ENCODE results near the gene UACA. TPM values are rescaled to one million over a fixed set of nuclear protein-coding genes. Genes with fewer than 3 reads are reported as not detected.

Gene UACA
- total and polyA plus RNA-seq, 2 donors from 2014 or later: 49.6 to 92.7 TPM

DNA sequence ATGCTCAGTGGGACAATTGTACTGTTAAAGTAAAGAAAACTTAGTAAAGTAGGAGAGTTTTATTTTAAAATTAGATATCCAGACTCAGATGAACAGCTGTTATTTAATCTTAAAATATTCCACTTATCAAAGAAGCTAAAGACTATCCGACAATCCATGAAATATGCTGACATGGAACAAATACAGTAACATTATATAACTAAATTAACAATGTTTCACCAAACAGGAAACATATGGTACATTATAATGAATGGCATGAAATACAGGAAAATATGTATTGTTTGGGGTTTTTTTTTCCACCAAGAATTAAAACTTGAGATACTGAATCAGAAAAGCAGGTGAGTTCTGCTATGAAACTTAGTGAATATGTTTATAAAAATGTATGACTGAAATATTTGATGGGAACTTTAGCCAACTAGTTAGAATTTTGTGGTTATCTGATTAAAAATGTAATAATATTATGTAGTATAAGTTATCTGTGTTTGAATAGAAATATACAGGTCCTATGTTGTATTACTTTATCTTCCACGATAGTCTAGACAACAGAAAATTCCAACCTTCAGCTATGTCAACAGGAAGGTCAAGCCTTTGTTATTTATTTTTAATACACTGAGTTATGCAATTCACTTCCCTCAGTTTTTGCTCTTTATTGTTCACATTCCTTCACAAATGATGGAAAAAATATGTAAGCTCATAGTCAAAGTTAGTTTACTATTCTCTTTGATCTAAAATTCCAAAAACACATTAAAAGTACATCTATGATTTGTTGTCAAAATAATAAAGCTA, 72.7 kb downstream of the UACA start:
- Histone ChIP-seq H3K36me3 (ENCODE audit: control insufficient read depth in 2 of 3, insufficient read depth in 3 of 3, low read length in 3 of 3) (peaks cover 0 to 4% (median 4%) of the 10 kb centered on the region in 3 donors), H3K4me3 (ENCODE audit: low read length in 3 of 3) (peak overlapping the region in 2 of 3 donors; percentile 7 to 14), H3K27me3 (ENCODE audit: control insufficient read depth, insufficient read depth, low read length) (no peaks in the 10 kb centered on the region), H3K4me1 (ENCODE audit: control insufficient read depth in 2 of 3, insufficient read depth in 2 of 3, low read depth in 1 of 3, low read length in 3 of 3) (peaks cover 0 to 10% (median 0%) of the 10 kb centered on the region in 3 donors), H3K27ac (ENCODE audit: low read depth in 2 of 2, low read length in 2 of 2) (no peak overlapping the region), H3K9ac (ENCODE audit: low read length in 3 of 3) (peak overlapping the region in 1 of 3 donors; percentile 22), H3K9me3 (ENCODE audit: control insufficient read depth in 2 of 3, insufficient read depth in 1 of 3, low read length in 3 of 3) (no peaks in the 10 kb centered on the region)
- FAIRE-seq (peak; percentile 82), DNase-seq (no peak)
- intact Hi-C loops (cut with DNase I): no loop called here
- TF ChIP-seq, protein P1, sequence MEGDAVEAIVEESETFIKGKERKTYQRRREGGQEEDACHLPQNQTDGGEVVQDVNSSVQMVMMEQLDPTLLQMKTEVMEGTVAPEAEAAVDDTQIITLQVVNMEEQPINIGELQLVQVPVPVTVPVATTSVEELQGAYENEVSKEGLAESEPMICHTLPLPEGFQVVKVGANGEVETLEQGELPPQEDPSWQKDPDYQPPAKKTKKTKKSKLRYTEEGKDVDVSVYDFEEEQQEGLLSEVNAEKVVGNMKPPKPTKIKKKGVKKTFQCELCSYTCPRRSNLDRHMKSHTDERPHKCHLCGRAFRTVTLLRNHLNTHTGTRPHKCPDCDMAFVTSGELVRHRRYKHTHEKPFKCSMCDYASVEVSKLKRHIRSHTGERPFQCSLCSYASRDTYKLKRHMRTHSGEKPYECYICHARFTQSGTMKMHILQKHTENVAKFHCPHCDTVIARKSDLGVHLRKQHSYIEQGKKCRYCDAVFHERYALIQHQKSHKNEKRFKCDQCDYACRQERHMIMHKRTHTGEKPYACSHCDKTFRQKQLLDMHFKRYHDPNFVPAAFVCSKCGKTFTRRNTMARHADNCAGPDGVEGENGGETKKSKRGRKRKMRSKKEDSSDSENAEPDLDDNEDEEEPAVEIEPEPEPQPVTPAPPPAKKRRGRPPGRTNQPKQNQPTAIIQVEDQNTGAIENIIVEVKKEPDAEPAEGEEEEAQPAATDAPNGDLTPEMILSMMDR (IDR thresholded peaks at IDR 0.05; ENCODE audit: borderline replicate concordance, extremely low read depth, insufficient read depth): no peak

DNA sequence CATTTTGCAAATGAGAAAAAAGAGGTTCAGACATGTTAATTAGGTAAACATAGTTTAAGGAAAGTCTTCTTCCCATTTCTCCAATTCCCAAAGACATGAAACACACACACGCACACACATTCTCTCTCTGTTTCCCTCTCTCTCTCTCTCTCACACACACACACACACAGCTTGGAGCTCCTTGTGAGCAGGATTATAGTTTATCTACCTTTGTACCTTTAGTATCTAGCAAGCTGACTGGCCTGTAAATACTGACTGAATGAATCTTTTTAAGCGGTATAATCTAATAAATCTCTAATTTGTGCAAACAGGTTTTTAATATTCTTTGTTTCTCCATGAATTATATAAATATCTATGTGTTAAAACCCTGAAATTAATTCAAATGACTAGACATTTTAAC, 73.3 kb downstream of the UACA start:
- Histone ChIP-seq H3K36me3 (ENCODE audit: control insufficient read depth in 2 of 3, insufficient read depth in 3 of 3, low read length in 3 of 3) (peaks cover 0 to 4% (median 4%) of the 10 kb centered on the region in 3 donors), H3K9ac (ENCODE audit: low read length in 3 of 3) (peak overlapping the region in 1 of 3 donors; percentile 22), H3K4me1 (ENCODE audit: control insufficient read depth in 2 of 3, insufficient read depth in 2 of 3, low read depth in 1 of 3, low read length in 3 of 3) (peaks cover 0 to 10% (median 0%) of the 10 kb centered on the region in 3 donors), H3K27me3 (ENCODE audit: control insufficient read depth, insufficient read depth, low read length) (no peaks in the 10 kb centered on the region), H3K9me3 (ENCODE audit: control insufficient read depth in 2 of 3, insufficient read depth in 1 of 3, low read length in 3 of 3) (no peaks in the 10 kb centered on the region), H3K27ac (ENCODE audit: low read depth in 2 of 2, low read length in 2 of 2) (no peak overlapping the region), H3K4me3 (ENCODE audit: low read length in 3 of 3) (peak overlapping the region in 1 of 3 donors; percentile 7)
- TF ChIP-seq, protein P1 (IDR thresholded peaks at IDR 0.05; ENCODE audit: borderline replicate concordance, extremely low read depth, insufficient read depth): no peak
- intact Hi-C loops (cut with DNase I): no loop called here
- FAIRE-seq: peak; percentile 53
- no peak for DNase-seq

DNA sequence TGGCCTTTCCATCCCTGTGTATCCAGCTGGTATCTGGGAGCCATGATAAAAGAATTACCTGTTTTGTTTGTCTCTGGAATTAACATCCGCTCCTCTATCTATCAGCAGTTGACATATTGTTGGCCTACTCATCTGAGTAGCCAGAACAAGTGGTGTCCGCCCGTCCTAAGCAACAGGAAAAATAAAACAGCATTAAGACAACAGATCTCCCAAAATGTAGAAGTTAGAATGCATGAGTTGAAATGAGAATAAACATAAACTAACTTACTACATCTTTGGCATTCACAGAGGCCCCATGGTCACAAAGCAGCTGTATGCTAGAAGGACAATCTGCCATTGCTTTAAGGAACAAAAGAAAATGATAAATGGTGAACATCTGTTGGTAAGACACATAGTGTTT, 75.9 kb downstream of the UACA start:
- peaks cover 0 to 10% (median 0%) of the 10 kb centered on the region in 3 donors for H3K4me1 ChIP-seq (ENCODE audit: control insufficient read depth in 2 of 3, insufficient read depth in 2 of 3, low read depth in 1 of 3, low read length in 3 of 3)
- no peak for FAIRE-seq

More for the DNA sequence above, 75.9 kb downstream of the UACA start:
- intact Hi-C loops (cut with DNase I): no loop called here
- Histone ChIP-seq H3K9me3 (ENCODE audit: control insufficient read depth in 2 of 3, insufficient read depth in 1 of 3, low read length in 3 of 3) (no peaks in the 10 kb centered on the region), H3K36me3 (ENCODE audit: control insufficient read depth in 2 of 3, insufficient read depth in 3 of 3, low read length in 3 of 3) (peaks cover 0 to 13% (median 4%) of the 10 kb centered on the region in 3 donors), H3K9ac (ENCODE audit: low read length in 3 of 3) (no peak overlapping the region), H3K27me3 (ENCODE audit: control insufficient read depth, insufficient read depth, low read length) (no peaks in the 10 kb centered on the region), H3K4me3 (ENCODE audit: low read length in 3 of 3) (no peak overlapping the region), H3K27ac (ENCODE audit: low read depth in 2 of 2, low read length in 2 of 2) (no peak overlapping the region)
- DNase-seq: peak in 1 of 5 donors; percentile 58
- TF ChIP-seq, protein P1 (IDR thresholded peaks at IDR 0.05; ENCODE audit: borderline replicate concordance, extremely low read depth, insufficient read depth): no peak
